Globus pallidus (tissue), 1 donor: ENCODE data around the gene RNF220.
"Not testable (repeated sequence)": the region's sequence is repeated elsewhere in the genome, so short reads cannot be mapped to it uniquely, and the experiment has no call there.

ENCODE experiments used
- DNase-seq: peaks from one replicate; pipeline ENCODE4 v3.0.0-alpha.2; 2015; ENCODE audit warnings: low spot score

Gene RNF220

GRCh38 chr1:44679468-44679867, 274.4 kb downstream of the RNF220 start:
- DNase-seq: no peak

DNA sequence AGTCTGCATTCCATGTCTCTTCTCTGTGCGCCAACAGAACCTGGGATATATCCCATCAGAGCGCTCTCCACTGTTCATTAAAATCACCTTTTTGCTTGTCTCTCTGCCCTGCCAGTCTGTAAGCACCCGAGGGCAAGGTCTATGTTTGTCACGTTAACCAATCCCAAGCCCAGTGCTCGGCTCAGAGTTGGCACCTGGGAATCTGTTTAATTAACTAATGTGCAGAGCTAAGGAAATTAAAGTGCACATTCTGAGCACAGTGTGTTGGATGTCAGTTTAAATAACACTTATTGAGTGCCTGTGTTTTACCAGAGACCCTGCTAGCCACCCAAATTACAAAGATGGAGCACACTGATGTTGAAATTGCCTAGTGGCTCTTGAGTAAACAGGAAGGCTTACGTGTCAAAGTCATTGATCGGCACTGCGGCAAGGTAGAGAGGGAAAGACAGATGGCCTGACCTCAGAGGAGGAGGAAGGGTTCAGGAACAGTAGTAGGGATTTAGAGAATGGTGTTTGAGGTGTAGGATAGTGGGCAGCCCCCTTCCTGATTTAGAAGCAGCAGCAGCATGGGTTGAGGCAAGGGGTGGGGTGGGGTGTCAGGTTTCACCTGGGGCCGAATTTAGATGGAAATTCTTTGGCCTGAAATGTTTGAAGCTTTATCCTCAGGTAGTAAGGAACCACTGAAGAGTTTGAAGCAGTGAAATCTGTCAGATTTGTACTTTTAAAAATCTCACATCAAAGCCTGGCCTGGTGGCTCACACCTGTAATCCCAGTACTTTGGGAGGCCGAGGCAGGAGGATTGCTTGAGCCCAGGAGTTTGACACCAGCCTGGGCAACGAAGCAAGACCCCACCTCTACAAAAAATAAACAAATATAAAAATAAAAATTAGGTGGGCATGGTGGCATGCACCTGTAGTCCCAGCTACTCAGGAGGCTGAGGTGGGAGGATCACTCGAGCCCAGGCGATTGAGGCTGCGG, 277.1 kb downstream of the RNF220 start:
- no peak for DNase-seq

DNA sequence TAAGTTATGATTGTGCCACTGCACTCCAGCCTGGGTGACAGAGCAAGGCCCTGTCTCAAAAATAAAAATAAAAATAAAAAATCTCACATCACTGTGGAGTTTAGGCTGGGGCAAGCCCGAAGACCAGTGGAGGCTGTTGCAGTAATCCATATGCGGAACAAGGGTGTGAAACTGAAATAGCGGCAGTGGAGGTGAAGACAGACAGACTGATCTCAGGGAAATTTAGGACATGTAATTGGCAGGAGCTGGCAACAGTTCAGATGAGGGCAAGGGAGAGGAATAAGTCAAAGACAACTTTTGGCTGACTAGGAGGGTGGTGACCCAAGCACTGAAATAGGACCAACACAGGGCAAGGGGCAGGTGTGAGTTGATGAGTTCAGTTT, 277.8 kb downstream of the RNF220 start:
- no peak for DNase-seq

- no peak for DNase-seq
Measured at GRCh38 chr1:44684525-44684924, 279.5 kb downstream of the RNF220 start.

DNA sequence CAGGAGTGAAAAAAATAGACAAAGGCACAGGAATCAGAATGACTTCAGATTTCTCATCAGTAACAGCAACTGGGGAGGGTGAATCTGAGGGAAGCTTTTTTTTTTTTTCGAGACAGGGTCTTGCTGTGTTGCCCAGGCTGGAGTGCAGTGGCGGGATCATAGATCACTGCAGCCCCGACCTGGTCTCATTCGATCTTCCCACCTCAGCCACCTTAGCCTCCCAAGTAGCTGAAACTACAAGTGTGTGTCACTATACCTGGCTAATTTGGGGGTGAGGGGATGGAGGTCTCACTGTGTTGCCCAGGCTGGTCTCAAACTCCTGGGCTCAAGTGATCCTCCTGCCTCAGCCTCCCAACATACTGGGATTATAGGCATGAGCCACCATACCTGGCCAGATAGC, 280.2 kb downstream of the RNF220 start:
- no peak for DNase-seq

GRCh38 chr1:44685881-44686280, 280.8 kb downstream of the RNF220 start:
- DNase-seq: no peak

DNA sequence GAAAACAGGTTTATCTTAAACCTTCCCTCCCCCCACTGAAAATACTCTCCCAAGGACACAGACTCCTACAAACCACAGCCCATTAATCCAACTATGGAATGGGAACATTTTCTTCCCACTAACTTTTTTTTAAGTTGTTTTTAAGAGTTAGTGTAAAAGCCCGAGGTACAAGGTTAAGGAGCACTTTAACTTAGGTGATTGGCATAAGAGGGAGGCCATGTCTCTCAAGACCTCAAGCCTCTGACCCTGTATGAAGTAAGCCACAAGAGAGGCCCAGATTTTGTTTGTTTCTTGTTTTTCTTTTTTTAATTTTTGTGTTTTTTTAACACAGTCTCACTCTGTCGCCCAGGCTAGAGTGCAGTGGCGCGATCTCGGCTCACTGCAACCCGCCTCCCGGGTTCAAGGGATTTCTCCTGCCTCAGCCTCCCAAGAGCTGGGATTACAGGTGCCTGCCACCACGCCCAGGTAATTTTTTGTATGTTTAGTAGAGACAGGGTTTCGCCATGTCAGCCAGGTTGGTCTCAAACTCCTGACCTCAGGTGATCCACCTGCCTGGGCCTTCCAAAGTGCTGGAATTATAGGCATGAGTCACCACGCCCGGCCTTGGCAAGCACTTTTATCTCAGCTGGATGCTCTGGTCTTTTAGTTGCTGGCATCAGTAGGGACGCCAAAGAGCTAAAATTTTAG, 283.8 kb downstream of the RNF220 start:
- DNase-seq: no peak

- no peak for DNase-seq
Measured at GRCh38 chr1:44689447-44689765, 284.4 kb downstream of the RNF220 start.

DNA sequence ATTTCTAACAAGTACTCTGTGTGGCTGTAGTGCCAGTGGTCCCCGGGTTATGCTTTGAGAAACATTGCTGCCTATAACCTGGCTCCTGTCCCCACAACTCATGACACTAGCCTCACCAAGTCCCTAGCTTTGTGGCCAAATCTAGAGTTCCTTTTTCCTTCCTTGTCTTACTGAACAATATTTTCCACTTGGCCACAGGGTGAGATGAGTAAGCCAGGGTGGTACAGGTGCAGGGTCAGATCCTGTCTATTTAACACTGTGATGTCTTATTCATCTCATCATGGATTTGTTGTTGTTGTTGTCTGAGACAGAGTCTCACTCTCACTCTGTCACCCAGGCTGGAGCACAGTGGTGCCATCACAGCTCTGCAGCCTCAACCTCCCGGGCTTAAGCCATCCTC, 288.1 kb downstream of the RNF220 start:
- DNase-seq: no peak

DNA sequence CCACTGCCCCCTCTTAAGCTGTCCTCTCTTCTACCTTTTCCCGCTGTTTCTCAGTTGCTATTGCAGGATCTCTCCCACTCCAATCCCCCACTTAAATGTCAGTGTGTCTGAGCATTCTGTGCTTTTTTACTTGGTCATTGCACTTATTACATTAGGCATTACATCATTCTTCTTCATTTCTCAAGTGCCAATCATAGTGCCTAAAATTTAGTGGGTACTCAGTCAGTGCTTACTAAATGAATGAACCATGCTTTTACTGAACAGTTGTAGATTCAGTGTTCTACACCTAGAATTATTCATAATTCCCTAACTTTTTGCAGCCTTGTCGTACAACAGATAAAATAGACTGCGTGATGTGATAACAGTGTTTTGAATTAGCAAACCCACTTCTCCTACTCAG, 288.8 kb downstream of the RNF220 start:
- no peak for DNase-seq

- no peak for DNase-seq
Measured at GRCh38 chr1:44694863-44695478, 289.9 kb downstream of the RNF220 start.

GRCh38 chr1:44695671-44696070, 290.6 kb downstream of the RNF220 start:
- DNase-seq: no peak

GRCh38 chr1:44696101-44696500, 291.0 kb downstream of the RNF220 start:
- DNase-seq: no peak

DNA sequence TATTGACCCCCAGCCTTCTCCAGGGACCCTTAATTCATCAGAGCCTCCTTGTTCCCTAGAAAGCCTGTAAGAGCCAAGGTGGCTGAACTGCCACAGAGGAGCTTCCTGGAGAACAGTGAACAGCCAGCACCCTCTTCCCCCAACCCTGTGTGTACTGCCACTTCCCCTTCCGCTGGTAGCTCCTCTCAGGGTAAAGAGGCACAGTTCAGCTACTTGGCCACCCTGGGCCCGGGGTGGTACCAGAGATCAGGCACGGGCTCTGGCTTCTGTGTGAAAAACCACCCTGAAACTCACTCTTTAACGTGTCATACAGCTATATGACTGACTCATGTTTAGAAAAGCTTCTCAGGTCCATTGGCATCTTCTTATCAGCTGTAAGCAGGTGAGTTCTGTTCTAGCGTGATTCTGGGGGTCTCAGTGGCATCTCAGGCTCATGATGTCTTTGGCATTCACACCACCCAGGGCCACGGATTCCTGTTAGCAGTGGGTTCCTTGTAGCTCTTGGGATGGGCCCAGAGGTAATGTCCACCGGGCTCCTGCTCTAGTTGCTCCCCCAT, 291.8 kb downstream of the RNF220 start:
- no peak for DNase-seq

- no peak for DNase-seq
Measured at GRCh38 chr1:44698138-44698537, 293.1 kb downstream of the RNF220 start.

DNA sequence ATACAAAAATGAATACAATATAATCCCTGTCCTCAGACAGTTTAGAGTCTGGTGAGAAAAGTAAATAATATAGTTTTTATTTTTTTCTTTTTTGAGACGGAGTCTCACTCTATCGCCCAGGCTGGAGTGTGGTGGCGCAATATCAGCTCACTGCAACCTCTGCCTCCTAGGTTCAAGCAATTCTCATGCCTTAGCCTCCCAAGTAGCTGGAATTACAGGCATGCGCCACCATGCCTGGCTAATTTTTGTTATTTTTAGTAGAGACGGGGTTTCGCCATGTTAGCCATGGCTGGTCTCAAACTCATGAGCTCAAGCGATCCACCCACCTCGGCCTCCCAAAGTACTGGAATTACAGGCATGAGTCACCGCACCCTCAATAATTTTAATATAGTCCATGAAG, 294.3 kb downstream of the RNF220 start:
- not testable (repeated sequence) for DNase-seq

DNA sequence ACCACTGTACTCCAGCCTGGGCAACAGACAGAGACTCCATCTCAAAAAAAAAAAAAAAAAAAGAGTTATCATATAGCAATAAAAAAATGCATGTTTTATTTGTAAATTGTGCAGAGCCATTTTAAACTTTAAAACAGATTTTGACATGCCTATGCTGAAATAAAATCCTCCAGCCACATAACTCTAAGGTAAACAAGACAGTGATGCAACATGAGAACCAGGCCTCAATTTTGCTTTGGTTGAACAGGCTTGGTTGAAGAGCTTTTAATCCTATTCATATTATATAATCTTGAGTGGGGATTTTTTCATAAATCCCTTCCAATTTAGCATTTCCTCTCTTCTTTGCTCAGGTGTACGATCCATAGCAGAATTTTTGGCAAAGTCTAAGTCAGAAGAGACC, 295.5 kb downstream of the RNF220 start:
- no peak for DNase-seq

- no peak for DNase-seq
Measured at GRCh38 chr1:44701141-44701573, 296.1 kb downstream of the RNF220 start.
